Endothelial cell (in vitro differentiated cells): Measurements from ENCODE around the gene AMPD3. TPM values are rescaled to one million over a fixed set of nuclear protein-coding genes. Genes with fewer than 3 reads are reported as not detected.

Experiments
- DNase-seq: peaks from one replicate; pipeline ENCODE4 v3.0.0; 2021; ENCODE audit warnings: low spot score
- H3K27ac Mint-ChIP-seq: one replicate; pipeline ENCODE4 v1.8.0; 2021; ENCODE audit warnings: mixed read lengths, inconsistent platforms; ENCODE audit not compliant: unreplicated experiment
- H3K27me3 Mint-ChIP-seq: one replicate; pipeline ENCODE4 v1.8.0; 2021; ENCODE audit warnings: mild to moderate bottlenecking, moderate library complexity, mixed read lengths, inconsistent platforms; ENCODE audit not compliant: unreplicated experiment
- H3K36me3 Mint-ChIP-seq: one replicate; pipeline ENCODE4 v1.8.0; 2021; ENCODE audit warnings: mild to moderate bottlenecking, low read depth, mixed read lengths, inconsistent platforms; ENCODE audit not compliant: unreplicated experiment
- H3K4me1 Mint-ChIP-seq: one replicate; pipeline ENCODE4 v1.8.0; 2021; ENCODE audit warnings: mild to moderate bottlenecking, mixed read lengths, inconsistent platforms; ENCODE audit not compliant: unreplicated experiment
- H3K4me3 Mint-ChIP-seq: one replicate; pipeline ENCODE4 v1.8.0; 2021; ENCODE audit warnings: mild to moderate bottlenecking, mixed read lengths, inconsistent platforms; ENCODE audit not compliant: unreplicated experiment
- H3K9me3 Mint-ChIP-seq: one replicate; pipeline ENCODE4 v1.8.0; 2021; ENCODE audit warnings: mixed read lengths, inconsistent platforms; ENCODE audit not compliant: unreplicated experiment
- total RNA-seq: library from RNA; stranded (reverse); fragmentation: NEBNext Ultra II Directional; extraction: Animal tissue kit (Norgen Biotek cat#: 25700); gene quantifications from one replicate; pipeline ENCODE4 v1.2.1, GENCODE V29; 2021; ENCODE audit not compliant: unreplicated experiment
- TF ChIP-seq, protein P1 (sequence below): fragments of 200-600 bp; sonication (generic); IDR thresholded peaks from one replicate; pipeline ENCODE4 v1.5.0; 2021; ENCODE audit warnings: antibody characterized with exemption; ENCODE audit not compliant: unreplicated experiment

The AMPD3 gene
- total RNA-seq, 1 donor from 2014 or later: 23.2 TPM

- Mint-ChIP-seq H3K4me3 (no peak overlapping the region), H3K36me3 (no peaks in the 10 kb centered on the region), H3K27ac (no peak overlapping the region), H3K27me3 (peaks cover 5% of the 10 kb centered on the region), H3K4me1 (peaks cover 13% of the 10 kb centered on the region), H3K9me3 (peaks cover 4% of the 10 kb centered on the region)
- no peak for DNase-seq
- TF ChIP-seq, protein P1, sequence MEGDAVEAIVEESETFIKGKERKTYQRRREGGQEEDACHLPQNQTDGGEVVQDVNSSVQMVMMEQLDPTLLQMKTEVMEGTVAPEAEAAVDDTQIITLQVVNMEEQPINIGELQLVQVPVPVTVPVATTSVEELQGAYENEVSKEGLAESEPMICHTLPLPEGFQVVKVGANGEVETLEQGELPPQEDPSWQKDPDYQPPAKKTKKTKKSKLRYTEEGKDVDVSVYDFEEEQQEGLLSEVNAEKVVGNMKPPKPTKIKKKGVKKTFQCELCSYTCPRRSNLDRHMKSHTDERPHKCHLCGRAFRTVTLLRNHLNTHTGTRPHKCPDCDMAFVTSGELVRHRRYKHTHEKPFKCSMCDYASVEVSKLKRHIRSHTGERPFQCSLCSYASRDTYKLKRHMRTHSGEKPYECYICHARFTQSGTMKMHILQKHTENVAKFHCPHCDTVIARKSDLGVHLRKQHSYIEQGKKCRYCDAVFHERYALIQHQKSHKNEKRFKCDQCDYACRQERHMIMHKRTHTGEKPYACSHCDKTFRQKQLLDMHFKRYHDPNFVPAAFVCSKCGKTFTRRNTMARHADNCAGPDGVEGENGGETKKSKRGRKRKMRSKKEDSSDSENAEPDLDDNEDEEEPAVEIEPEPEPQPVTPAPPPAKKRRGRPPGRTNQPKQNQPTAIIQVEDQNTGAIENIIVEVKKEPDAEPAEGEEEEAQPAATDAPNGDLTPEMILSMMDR: no peak
Observed at GRCh38 chr11:10538924-10539323, 83.9 kb downstream of the AMPD3 start.

DNA sequence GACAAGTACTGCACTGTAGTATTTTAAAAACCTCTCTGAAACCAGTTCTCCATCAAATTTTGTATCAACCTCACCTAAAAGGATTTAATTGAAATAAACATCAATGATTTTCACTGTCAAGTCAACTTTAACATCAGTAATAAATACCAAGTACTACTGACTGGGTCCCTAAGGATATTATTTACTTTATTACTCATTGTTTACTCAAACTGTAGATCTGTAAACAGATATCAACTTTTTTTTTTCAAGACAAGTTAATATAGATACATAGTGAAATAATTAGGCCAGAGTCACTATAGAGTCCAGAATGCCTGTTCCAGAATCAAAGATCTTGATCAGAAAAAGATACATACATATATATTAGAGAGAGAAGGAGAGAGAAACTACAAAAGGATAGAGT is 84.3 kb downstream of the AMPD3 start:
- Mint-ChIP-seq H3K27ac (no peak overlapping the region), H3K36me3 (no peaks in the 10 kb centered on the region), H3K4me3 (peak overlapping the region; percentile 87), H3K27me3 (peaks cover 5% of the 10 kb centered on the region), H3K4me1 (peaks cover 13% of the 10 kb centered on the region), H3K9me3 (peaks cover 4% of the 10 kb centered on the region)
- TF ChIP-seq, protein P1: no peak
- no peak for DNase-seq

GRCh38 chr11:10540546-10540914 is 85.5 kb downstream of the AMPD3 start:
- Mint-ChIP-seq H3K27me3 (peaks cover 5% of the 10 kb centered on the region), H3K27ac (peak overlapping the region; percentile 42), H3K4me1 (peaks cover 13% of the 10 kb centered on the region), H3K36me3 (no peaks in the 10 kb centered on the region), H3K4me3 (peak overlapping the region; percentile 87), H3K9me3 (peaks cover 4% of the 10 kb centered on the region)
- DNase-seq: peak; percentile 44
- TF ChIP-seq, protein P1: no peak

DNA sequence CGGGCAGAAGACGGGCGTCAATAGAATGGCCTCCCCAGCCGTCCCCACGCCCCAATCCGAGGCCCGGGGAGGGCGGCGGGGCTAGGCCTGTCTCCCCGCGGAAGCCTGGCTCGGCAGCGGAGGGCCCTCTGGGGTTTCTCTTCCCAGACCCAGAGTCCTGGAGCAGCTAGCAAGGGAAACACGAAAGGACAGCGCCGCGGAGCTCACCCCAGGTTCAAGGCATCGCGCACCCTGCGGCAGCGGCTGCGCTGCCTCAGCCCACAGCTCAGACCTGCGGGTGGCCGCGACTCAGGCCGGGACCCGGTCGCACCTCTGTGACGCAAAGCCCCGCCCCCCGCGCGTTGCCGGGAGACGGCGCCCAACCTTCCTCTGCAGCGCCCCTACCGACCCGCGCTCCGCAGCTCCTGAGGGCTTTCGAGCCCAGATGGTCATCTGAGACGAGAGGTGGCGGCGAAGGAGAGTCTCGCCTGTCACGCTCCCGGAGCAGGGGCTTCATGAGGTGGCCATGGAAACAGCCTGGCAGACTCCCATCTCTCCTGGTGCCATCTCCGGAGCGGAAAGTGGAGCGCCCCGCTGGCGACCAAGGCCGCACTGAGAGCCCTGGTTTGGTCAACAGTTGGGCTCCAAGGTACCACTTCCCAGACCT is 86.0 kb downstream of the AMPD3 start, which contains the start of gene RNF141:
RNF141 (minus strand) TSS at position 273 of the 646 bp plus-strand sequence. CDS start 7,029 bp downstream, outside the sequence.
- Mint-ChIP-seq H3K4me1 (peaks cover 12% of the 10 kb centered on the region), H3K27me3 (peaks cover 5% of the 10 kb centered on the region), H3K4me3 (peak within 1 kb of the TSS; percentile 92), H3K36me3 (no peaks in the 10 kb centered on the region), H3K9me3 (peaks cover 4% of the 10 kb centered on the region), H3K27ac (peak within 1 kb of the TSS; percentile 83)
- DNase-seq: peak; percentile 99
- TF ChIP-seq, protein P1: peak; percentile 72

GRCh38 chr11:10541561-10541930 is 86.5 kb downstream of the AMPD3 start:
- TF ChIP-seq, protein P1: no peak
- no peak for DNase-seq
- Mint-ChIP-seq H3K36me3 (no peaks in the 10 kb centered on the region), H3K27ac (peak overlapping the region; percentile 83), H3K9me3 (peaks cover 4% of the 10 kb centered on the region), H3K27me3 (peaks cover 5% of the 10 kb centered on the region), H3K4me3 (peak overlapping the region; percentile 92), H3K4me1 (peaks cover 9% of the 10 kb centered on the region)
